Measurements from ENCODE around the gene FKBP5. TPM values are rescaled to one million over a fixed set of nuclear protein-coding genes. Genes with fewer than 3 reads are reported as not detected.
A peak's percentile ranks its signal among the peaks of the same experiment; 100 is the strongest.

FKBP5 gene
- total and polyA plus RNA-seq, 2 of the 4 experiments (the other 2 are of a cell fraction): 6.8 to 7.0 TPM

GRCh38 chr6:35719830-35720733 is 31.4 kb upstream of the FKBP5 start:
- ChIA-PET POLR2A (ENCODE audit: unreplicated experiment) (interaction anchor here (0.7 kb wide), 1 partner anchor 12 kb away, joined by 3 read pairs; no protein-coding TSS in a partner anchor), CTCF (no interaction called here)
- H2AK5ac ChIP-seq (ENCODE audit: low read depth, low read length): peak overlapping the region; percentile 76
- no peaks in the 10 kb centered on the region for H4K20me1 ChIP-seq (ENCODE audit: insufficient read depth, low read length)
- peak overlapping the region; percentile 91 for H3K14ac ChIP-seq (replicated peaks; ENCODE audit: low read depth, low read length)
- intact Hi-C loops (cut with micrococcal nuclease) (no loop called here), in situ Hi-C loops (cut with MboI; ENCODE audit: low sequenced_read_pairs) (no loop called here), dilution Hi-C loops (cut with HindIII; ENCODE audit: low sequenced_read_pairs, unreplicated experiment) (no loop called here)
- no peaks in the 10 kb centered on the region for H3K9me3 ChIP-seq (ENCODE audit: control insufficient read depth, insufficient read depth, low read length)
- peak overlapping the region; percentile 87 for H4K5ac ChIP-seq (ENCODE audit: low read depth, low read length)
- peak overlapping the region; percentile 73; the same call in 1 of the 2 replicates for H2BK20ac ChIP-seq (ENCODE audit: low read depth, low read length)
- DNase-seq (peak; percentile 47), ATAC-seq (ENCODE audit: low read depth) (peak; percentile 81)
- H3K27ac ChIP-seq (ENCODE audit: insufficient read depth, low read length): peak overlapping the region; percentile 12
- H2BK5ac ChIP-seq (ENCODE audit: low read depth, low read length, poor library complexity, severe bottlenecking): peak overlapping the region; percentile 31
- peak overlapping the region; percentile 68; the same call in 1 of the 3 replicates for H2BK15ac ChIP-seq (ENCODE audit: low read depth, low read length)
- H2BK120ac ChIP-seq (ENCODE audit: low read depth, low read length): peak overlapping the region; percentile 95
- peaks cover 11% of the 10 kb centered on the region for H3K9me1 ChIP-seq (ENCODE audit: insufficient read depth, low read length)
- H3K56ac ChIP-seq (ENCODE audit: extremely low read depth, insufficient read depth, low read length): 0 out of 2 replicates have a peak overlapping the region, but pooled peaks have one; percentile 32
- peak overlapping the region; percentile 94 to 96; a peak in 3 of 4 replicates for H4K8ac ChIP-seq (ENCODE audit: low read depth in 2 of 2, low read length in 2 of 2)
- H3K79me1 ChIP-seq (ENCODE audit: low read depth in 1 of 2, low read length in 2 of 2): peaks cover 0 to 8% of the 10 kb centered on the region in 2 experiments; a peak in 1 of 4 replicates
- peak overlapping the region; percentile 67 for H3K4me2 ChIP-seq (ENCODE audit: low read depth, low read length)
- H4K91ac ChIP-seq (ENCODE audit: insufficient read depth, low read depth, low read length): peak overlapping the region; percentile 80
- H3K4me1 ChIP-seq (ENCODE audit: control insufficient read depth, insufficient read depth, low read length): peaks cover 19% of the 10 kb centered on the region
- no TSS peak for BruUV-seq (replicated peaks)
- H2AFZ ChIP-seq (replicated peaks; ENCODE audit: low read length, poor library complexity): peak overlapping the region; percentile 98
- WGBS, 2 experiments (ENCODE audit: extremely low coverage in 2 of 2, insufficient read length in 1 of 2): 18% methylated on average over 8 of the region's 21 CpGs; no CpG with 5 or more reads in 1 of the 2 experiments
- H3K4me3 ChIP-seq (ENCODE audit: insufficient read depth, low read depth, low read length): peak overlapping the region; percentile 3; the same call in 1 of the 2 replicates
- peak overlapping the region; percentile 83 for H3K23ac ChIP-seq (ENCODE audit: low read depth, low read length)
- peak overlapping the region; percentile 33 for H3K18ac ChIP-seq (ENCODE audit: low read depth, low read length)
- peak overlapping the region; percentile 93 for H3K4ac ChIP-seq (ENCODE audit: low read depth, low read length)
- TF ChIP-seq FOS (IDR thresholded peaks at IDR 0.05; ENCODE audit: low read depth, low read length): no peak
- TF ChIP-seq RAD21 (IDR thresholded peaks at IDR 0.05; ENCODE audit: low read length): no peak
- H3K36me3 ChIP-seq (ENCODE audit: control insufficient read depth, insufficient read depth, low read length): no peaks in the 10 kb centered on the region
- H3K9ac ChIP-seq (ENCODE audit: low read depth, low read length): peak overlapping the region; percentile 37
- H3K27me3 ChIP-seq (ENCODE audit: control insufficient read depth, insufficient read depth, low read length): peaks cover 4% of the 10 kb centered on the region; the same call in 1 of the 2 replicates
- peak overlapping the region; percentile 93 for H2AK9ac ChIP-seq (replicated peaks; ENCODE audit: low read depth, low read length, poor library complexity)
